ENCODE data around the gene FAM168B. TPM values are rescaled to one million over a fixed set of nuclear protein-coding genes. Genes with fewer than 3 reads are reported as not detected.
A peak's percentile ranks its signal among the peaks of the same experiment; 100 is the strongest.

Gene FAM168B
- total RNA-seq, 1 experiment from 2014 or later = 81.4 TPM

DNA sequence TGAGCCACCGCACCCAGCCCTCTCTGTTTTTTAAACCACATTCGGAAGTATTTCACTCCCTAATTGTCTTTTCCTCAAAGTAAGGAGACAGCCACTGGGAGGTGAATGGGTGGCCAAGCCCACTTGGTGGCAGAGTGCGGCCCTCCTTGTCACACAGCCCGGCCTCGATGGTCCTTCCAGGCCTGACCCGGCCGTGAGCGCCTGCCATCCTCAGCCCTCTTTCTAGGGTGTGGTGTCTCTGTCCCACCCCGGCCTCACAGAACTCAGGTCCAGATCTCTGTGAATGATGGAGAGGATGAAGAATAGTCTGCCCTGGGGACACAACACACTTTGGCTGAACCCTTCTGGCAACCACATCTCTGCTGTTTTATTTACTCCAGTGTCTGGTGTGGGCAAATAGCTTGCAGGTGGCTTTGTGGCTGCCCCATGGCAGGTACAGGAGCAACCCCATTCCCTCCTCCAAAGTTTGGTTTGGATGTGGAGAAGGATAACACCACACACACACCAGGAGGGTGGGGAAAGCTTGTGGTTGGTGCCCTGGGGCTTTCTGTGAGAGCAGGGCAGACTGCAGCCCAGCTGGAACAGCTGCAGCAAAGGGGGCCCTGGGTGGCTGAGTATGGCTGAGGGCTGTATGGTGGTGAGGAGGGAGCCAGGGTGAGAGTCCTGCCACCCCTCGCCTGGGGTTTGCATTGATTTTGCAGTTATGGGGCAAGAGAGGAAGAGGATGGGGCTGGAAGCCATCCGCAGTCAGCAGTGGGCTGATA, 88.6 kb downstream of the FAM168B start:
- Histone ChIP-seq H4K91ac (ENCODE audit: insufficient read length, low read depth, low read length) (no peak overlapping the region), H2BK15ac (ENCODE audit: low read depth, low read length) (no peak overlapping the region), H2BK5ac (ENCODE audit: insufficient read length, low read length) (no peak overlapping the region), H3K79me2 (ENCODE audit: insufficient read depth, low read length) (no peaks in the 10 kb centered on the region), H3K9me3 (ENCODE audit: control insufficient read depth, low read depth, low read length) (no peaks in the 10 kb centered on the region), H3K4ac (ENCODE audit: low read depth, low read length) (no peak overlapping the region), H3K79me1 (ENCODE audit: insufficient read depth, low read depth, low read length, poor library complexity, severe bottlenecking) (no peaks in the 10 kb centered on the region), H2AFZ (ENCODE audit: low read length) (no peak overlapping the region), H3K23me2 (ENCODE audit: insufficient read length, low read depth, low read length, poor library complexity, severe bottlenecking) (no peaks in the 10 kb centered on the region), H3K14ac (ENCODE audit: insufficient read depth, low read length) (no peak overlapping the region), H3K18ac (ENCODE audit: insufficient read length, low read depth, low read length) (no peak overlapping the region), H2BK120ac (ENCODE audit: low read depth, low read length, poor library complexity, severe bottlenecking) (no peak overlapping the region), H4K8ac (replicated peaks; ENCODE audit: insufficient read length, low read depth, low read length) (no peak overlapping the region), H2BK12ac (ENCODE audit: insufficient read length, low read depth, low read length) (no peak overlapping the region), H3K4me2 (ENCODE audit: insufficient read depth, insufficient read length, low read length) (no peak overlapping the region), H3K9ac (ENCODE audit: extremely low read depth, insufficient read length, low read length) (no peak overlapping the region), H4K5ac (ENCODE audit: insufficient read length, low read depth, low read length) (no peak overlapping the region), H3K56ac (ENCODE audit: insufficient read length, low read depth, low read length) (no peak overlapping the region), H3K27ac (ENCODE audit: insufficient read length, low read depth, low read length) (no peak overlapping the region), H3K23ac (ENCODE audit: insufficient read length, low read depth, low read length) (no peak overlapping the region), H2BK20ac (ENCODE audit: low read depth, low read length, poor library complexity, severe bottlenecking) (no peak overlapping the region), H3K4me1 (ENCODE audit: insufficient read depth, low read length) (no peaks in the 10 kb centered on the region; the same call in 1 of the 2 replicates), H3K27me3 (ENCODE audit: insufficient read depth, low read length) (no peaks in the 10 kb centered on the region), H2AK5ac (ENCODE audit: insufficient read length, low read length) (no peak overlapping the region), H3T11ph (ENCODE audit: low read length) (no peak overlapping the region), H4K20me1 (ENCODE audit: control insufficient read depth, insufficient read depth, insufficient read length) (no peaks in the 10 kb centered on the region)
- no peaks in the 10 kb centered on the region for H3K27me3 Mint-ChIP-seq (ENCODE audit: low read depth)
- WGBS (ENCODE audit: extremely low coverage, insufficient read length, low lambda C conversion rate) = no CpG with 5 or more reads among the region's 11 CpGs
- peaks cover 0 to 7% of the 10 kb centered on the region in 2 experiments; a peak in 1 of 4 replicates for H3K4me1 Mint-ChIP-seq
- TF ChIP-seq, protein P1, sequence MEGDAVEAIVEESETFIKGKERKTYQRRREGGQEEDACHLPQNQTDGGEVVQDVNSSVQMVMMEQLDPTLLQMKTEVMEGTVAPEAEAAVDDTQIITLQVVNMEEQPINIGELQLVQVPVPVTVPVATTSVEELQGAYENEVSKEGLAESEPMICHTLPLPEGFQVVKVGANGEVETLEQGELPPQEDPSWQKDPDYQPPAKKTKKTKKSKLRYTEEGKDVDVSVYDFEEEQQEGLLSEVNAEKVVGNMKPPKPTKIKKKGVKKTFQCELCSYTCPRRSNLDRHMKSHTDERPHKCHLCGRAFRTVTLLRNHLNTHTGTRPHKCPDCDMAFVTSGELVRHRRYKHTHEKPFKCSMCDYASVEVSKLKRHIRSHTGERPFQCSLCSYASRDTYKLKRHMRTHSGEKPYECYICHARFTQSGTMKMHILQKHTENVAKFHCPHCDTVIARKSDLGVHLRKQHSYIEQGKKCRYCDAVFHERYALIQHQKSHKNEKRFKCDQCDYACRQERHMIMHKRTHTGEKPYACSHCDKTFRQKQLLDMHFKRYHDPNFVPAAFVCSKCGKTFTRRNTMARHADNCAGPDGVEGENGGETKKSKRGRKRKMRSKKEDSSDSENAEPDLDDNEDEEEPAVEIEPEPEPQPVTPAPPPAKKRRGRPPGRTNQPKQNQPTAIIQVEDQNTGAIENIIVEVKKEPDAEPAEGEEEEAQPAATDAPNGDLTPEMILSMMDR (conservative IDR thresholded peaks at IDR 0.05) = no peak
- no peak for DNase-seq
- no peaks in the 10 kb centered on the region for H3K36me3 Mint-ChIP-seq (ENCODE audit: insufficient read depth in 1 of 3, low read depth in 3 of 3)
- no peaks in the 10 kb centered on the region for H3K9me3 Mint-ChIP-seq
- peak overlapping the region in 2 of 3 experiments; percentile 33 to 53; a peak in 2 of 7 replicates for H3K27ac Mint-ChIP-seq
- H3K4me3 Mint-ChIP-seq = no peak overlapping the region

Measured in H9 (cell line).